T-helper 1 cell treated with Interleukin-12 subunit alpha and Interleukin-12 subunit beta and Interleukin-4 antibody, amounts not matched to agents 30 μg/mL and 1 μg/mL, for 36 hours (primary cell): Measurements from ENCODE around the gene MYL6B.
A peak's percentile ranks its signal among the peaks of the same experiment; 100 is the strongest.

Source experiments
- H3K27ac Mint-ChIP-seq: one replicate; pipeline ENCODE4 v1.8.0; 2021; ENCODE audit warnings: mild to moderate bottlenecking, mixed read lengths
- H3K27me3 Mint-ChIP-seq: one replicate; pipeline ENCODE4 v1.8.0; 2021; ENCODE audit warnings: low read depth, mixed read lengths
- H3K36me3 Mint-ChIP-seq: one replicate; pipeline ENCODE4 v1.8.0; 2021; ENCODE audit warnings: low read depth, mixed read lengths
- H3K4me1 Mint-ChIP-seq: one replicate; pipeline ENCODE4 v1.8.0; 2021; ENCODE audit warnings: low read depth, mixed read lengths
- H3K4me3 Mint-ChIP-seq: one replicate; pipeline ENCODE4 v1.8.0; 2021; ENCODE audit warnings: mild to moderate bottlenecking, moderate library complexity, mixed read lengths
- H3K9me3 Mint-ChIP-seq: one replicate; pipeline ENCODE4 v1.8.0; 2021; ENCODE audit warnings: mixed read lengths

Gene MYL6B

DNA sequence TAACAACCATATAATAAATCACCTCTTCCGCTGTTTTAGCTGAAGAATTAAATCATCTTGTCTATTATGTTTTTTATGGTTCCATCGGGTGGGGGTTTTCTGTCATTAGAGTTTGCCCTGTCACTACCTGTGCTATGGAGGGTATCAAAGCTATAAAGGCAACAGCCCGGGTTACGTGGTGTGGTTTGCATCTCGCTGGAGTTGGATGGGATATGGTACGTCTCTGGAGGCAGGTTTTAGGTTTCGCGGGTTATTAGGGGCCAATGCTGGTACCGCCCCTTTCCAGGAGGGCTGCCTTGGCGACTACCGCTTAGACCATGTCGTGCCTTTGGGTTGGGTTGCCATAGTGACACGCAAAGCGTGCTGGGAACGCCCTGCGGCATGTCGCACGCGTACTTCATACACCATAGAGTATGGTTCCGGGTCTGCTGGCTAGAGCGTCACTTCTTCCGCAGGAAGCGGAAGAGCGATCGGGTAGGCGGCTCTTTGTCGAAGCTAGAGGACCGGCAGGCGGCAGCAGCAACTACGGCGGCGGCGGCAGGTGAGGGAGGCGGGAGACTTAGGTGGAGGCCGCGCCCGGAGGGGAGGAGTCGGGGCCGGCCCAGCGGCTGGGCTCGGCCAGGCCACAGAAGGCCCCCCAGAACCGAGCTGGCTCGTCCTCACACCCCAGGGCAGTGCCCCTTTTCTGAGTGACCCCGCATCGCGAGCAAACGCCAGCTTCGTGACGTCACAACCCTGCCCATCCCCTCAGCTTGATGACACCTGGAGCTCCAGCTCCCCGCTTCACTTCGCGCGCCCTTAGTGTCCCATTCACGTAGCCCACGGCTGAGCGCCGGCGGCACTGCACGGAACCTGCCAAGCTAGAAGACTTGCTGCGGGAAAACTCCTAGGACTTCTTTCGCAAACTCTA, 34.4 kb upstream of the MYL6B start, which contains the start of gene ZC3H10:
Gene ZC3H10, plus strand, starts transcription at position 489 of the 910 bp plus-strand sequence. CDS start 2,297 bp downstream, outside the sequence.
- Mint-ChIP-seq H3K9me3 (no peaks in the 10 kb centered on the region), H3K27me3 (no peaks in the 10 kb centered on the region), H3K4me1 (peaks cover 30% of the 10 kb centered on the region), H3K27ac (peak within 1 kb of the TSS; percentile 99), H3K4me3 (peak within 1 kb of the TSS; percentile 99), H3K36me3 (peaks cover 34% of the 10 kb centered on the region)

DNA sequence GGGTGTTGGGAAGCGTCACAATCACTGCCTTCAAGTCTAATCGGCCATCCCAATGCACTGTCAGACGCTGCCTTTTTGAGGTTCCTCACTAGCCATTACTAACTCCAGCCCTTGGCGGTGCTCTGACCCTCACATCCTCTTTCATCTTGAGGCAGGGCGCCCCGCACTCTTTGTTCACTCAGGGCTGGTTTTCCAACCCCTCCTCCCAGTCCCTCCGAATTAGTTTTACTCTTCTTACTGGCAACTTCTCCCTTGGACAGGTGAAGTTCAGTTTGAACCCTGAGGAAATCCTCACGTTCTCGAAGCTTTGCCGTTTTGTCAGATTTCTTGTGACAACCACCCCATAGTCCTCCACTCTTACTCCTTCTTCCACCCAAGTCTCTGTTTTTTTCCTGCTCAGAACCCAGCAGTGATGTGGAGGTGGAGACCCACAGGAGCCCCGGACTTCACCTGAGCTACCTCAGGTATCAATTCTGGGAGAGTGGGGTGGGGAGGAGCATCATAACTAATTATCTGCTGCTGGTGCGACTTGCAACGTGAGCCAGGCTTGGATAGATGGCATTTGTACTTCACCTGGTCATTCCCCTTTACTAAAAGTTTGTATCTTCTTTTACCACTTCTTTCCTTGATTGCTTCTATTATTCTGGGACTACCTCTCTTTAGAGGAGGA, 33.6 kb upstream of the MYL6B start:
- H3K4me3 Mint-ChIP-seq: peak overlapping the region; percentile 99
- H3K36me3 Mint-ChIP-seq: peaks cover 26% of the 10 kb centered on the region
- H3K27me3 Mint-ChIP-seq: no peaks in the 10 kb centered on the region
- H3K9me3 Mint-ChIP-seq: no peaks in the 10 kb centered on the region
- peak overlapping the region; percentile 99 for H3K27ac Mint-ChIP-seq
- H3K4me1 Mint-ChIP-seq: peaks cover 30% of the 10 kb centered on the region

DNA sequence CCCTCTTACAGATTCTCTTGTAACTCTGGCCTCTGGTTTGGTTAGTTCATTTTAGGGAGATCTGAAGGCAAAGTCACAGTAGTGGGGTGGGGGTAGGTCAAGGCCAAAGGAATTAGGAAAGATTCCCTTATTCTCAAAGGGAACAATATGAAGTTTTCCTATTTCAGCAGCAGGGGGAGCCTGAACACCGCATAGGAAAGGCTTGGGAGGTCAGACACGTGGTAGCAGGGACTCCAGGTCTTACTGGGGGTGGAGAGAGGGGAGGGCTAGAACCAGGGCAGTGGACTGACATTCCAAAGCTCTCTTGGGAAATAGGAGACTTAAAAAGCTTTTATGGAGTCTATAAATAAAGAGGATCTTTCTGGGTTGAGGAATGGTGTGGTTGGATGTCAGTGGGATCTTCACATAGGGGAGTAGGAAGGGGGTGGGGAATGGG, 33.0 kb upstream of the MYL6B start:
- Mint-ChIP-seq H3K36me3 (peaks cover 20% of the 10 kb centered on the region), H3K4me3 (peak overlapping the region; percentile 99), H3K27me3 (no peaks in the 10 kb centered on the region), H3K4me1 (peaks cover 34% of the 10 kb centered on the region), H3K9me3 (no peaks in the 10 kb centered on the region), H3K27ac (peak overlapping the region; percentile 99)

DNA sequence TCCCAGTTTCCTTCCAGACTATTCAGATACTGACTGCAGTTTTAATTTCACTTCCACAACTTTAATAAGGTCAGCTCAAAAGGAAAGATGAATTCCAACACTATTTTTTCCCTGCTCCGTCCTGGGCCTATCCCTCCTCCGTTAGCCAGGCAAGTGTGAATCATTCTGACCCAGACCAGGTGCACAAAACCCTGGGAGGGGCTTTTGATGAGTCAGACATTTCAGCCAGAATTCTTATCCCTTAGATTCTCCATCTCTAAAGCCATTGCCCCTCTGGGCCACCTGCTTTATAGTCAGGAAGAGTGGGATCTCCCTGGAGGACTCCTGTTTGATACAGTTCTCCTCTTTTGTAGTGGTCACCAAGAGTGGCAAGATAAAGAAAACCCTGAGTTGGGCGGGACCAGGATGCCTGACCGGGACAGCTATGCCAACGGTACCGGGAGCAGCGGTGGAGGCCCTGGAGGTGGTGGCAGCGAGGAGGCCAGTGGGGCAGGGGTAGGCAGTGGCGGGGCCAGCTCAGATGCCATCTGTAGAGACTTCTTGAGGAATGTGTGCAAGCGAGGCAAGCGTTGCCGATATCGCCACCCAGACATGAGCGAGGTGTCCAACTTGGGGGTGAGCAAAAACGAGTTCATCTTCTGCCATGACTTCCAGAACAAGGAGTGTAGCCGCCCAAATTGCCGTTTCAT, 32.1 kb upstream of the MYL6B start:
- peaks cover 20% of the 10 kb centered on the region for H3K36me3 Mint-ChIP-seq
- no peak overlapping the region for H3K27ac Mint-ChIP-seq
- H3K4me3 Mint-ChIP-seq: no peak overlapping the region
- no peaks in the 10 kb centered on the region for H3K9me3 Mint-ChIP-seq
- H3K27me3 Mint-ChIP-seq: no peaks in the 10 kb centered on the region
- peaks cover 37% of the 10 kb centered on the region for H3K4me1 Mint-ChIP-seq

DNA sequence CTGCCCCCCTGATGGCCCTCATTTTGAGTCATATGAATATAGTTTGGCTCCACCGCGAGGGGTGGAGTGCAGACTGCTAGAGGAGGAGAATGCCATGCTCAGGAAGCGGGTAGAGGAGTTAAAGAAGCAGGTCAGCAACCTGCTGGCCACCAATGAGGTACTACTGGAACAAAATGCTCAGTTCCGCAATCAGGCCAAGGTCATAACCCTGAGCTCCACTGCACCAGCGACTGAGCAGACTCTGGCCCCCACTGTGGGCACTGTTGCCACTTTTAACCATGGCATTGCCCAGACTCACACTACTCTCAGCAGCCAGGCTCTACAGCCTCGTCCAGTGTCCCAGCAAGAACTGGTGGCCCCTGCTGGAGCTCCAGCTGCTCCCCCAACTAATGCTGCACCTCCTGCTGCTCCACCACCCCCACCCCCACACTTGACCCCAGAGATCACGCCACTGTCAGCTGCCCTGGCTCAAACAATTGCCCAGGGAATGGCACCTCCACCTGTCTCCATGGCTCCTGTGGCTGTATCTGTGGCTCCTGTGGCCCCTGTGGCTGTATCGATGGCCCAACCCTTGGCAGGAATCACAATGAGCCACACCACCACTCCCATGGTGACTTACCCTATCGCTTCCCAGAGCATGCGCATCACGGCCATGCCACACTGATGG, 31.1 kb upstream of the MYL6B start:
- Mint-ChIP-seq H3K4me3 (no peak overlapping the region), H3K36me3 (peaks cover 20% of the 10 kb centered on the region), H3K4me1 (peaks cover 38% of the 10 kb centered on the region), H3K27ac (no peak overlapping the region), H3K9me3 (no peaks in the 10 kb centered on the region), H3K27me3 (no peaks in the 10 kb centered on the region)

DNA sequence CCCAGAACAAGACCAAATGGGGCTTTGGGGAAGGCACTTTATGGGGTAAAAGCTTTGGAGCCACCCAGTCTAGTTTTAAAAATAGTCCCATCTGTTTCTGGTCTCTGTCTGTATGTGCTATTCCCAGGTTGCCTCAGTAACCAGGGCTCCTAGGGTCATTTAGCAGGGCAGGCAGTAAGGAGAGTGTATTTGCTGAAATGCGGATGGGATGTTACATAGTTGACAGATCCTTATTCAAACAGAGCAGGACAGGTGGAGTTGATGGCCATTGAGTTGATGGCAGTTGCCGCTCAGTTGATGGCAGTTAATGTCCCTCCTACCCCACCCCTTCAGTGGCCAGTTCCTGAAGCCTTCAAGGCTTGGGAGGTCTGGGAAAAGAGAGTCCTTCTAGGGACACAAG, 29.8 kb upstream of the MYL6B start:
- no peaks in the 10 kb centered on the region for H3K9me3 Mint-ChIP-seq
- no peak overlapping the region for H3K27ac Mint-ChIP-seq
- peaks cover 46% of the 10 kb centered on the region for H3K4me1 Mint-ChIP-seq
- no peak overlapping the region for H3K4me3 Mint-ChIP-seq
- no peaks in the 10 kb centered on the region for H3K27me3 Mint-ChIP-seq
- peaks cover 9% of the 10 kb centered on the region for H3K36me3 Mint-ChIP-seq

DNA sequence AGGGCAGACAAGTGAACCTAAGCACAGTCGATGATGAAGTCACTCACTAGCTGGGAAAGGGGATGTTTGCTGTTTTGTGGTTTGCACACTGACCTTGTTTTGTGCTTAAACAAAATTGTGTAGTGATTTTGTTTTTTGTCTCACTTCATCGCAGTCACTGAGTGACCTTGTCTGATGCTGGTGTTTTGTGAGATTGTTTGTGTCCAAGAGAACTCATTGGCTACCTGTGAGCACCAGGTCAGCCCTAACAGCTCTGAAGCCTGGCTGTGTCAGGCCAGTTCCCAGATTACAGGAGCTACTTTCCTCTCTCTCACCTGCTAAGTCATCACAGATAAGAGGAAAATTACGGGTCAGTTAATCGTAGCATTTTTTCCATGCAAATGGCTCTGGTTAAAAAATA, 28.3 kb upstream of the MYL6B start:
- peak overlapping the region; percentile 38 for H3K27ac Mint-ChIP-seq
- peaks cover 38% of the 10 kb centered on the region for H3K4me1 Mint-ChIP-seq
- H3K27me3 Mint-ChIP-seq: no peaks in the 10 kb centered on the region

DNA sequence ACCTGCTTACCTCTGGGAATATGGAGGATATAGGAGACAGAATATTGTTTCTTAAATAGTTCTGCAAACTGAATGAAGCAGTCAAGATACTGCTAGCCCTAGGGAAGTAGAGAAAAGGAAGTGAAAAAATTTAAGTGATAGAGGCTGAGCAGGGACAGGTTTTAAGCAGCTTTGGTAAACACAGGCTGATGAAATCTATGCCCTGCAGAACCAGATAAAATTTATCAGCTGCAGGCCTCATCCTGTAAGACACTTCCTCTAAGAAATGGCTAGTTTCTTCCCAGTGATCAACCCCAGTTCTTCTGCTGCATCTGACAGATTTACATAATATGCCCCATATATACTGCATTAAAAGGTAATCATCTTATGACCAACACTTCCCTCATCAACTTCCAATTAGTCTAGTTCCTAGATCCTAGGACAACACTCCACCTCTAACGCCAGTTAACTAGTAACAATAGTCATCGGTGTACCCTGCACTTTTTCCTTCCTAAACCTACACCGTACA, 25.6 kb upstream of the MYL6B start:
- Mint-ChIP-seq H3K27ac (peak overlapping the region; percentile 93), H3K4me3 (peak overlapping the region; percentile 96), H3K9me3 (peaks cover 6% of the 10 kb centered on the region), H3K36me3 (peaks cover 21% of the 10 kb centered on the region), H3K27me3 (no peaks in the 10 kb centered on the region), H3K4me1 (peaks cover 50% of the 10 kb centered on the region)

More for the DNA sequence above, 28.3 kb upstream of the MYL6B start:
- Mint-ChIP-seq H3K4me3 (no peak overlapping the region), H3K9me3 (no peaks in the 10 kb centered on the region), H3K36me3 (peaks cover 4% of the 10 kb centered on the region)

DNA sequence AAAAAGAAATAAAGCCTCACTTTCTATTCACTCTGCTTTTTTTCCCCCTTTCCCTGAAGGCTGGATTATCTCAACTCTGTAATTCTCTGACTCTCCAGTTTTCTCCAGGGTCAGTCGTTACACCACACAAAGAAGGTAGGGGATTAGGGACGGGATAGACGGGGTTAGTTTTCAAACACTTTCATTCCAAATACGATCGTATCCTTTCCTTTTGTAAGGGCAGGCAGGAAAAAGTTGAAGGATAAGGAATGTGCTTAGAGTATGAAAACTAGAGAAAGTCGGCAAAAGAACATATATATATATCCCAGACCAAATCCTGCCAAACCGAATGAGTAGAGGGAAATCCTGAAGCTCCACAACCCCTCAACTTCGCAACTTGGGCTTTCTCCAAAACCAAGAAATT, 24.9 kb upstream of the MYL6B start:
- Mint-ChIP-seq H3K4me3 (peak overlapping the region; percentile 96), H3K4me1 (peaks cover 56% of the 10 kb centered on the region), H3K9me3 (peaks cover 6% of the 10 kb centered on the region), H3K27me3 (no peaks in the 10 kb centered on the region), H3K36me3 (peaks cover 28% of the 10 kb centered on the region), H3K27ac (peak overlapping the region; percentile 93)

DNA sequence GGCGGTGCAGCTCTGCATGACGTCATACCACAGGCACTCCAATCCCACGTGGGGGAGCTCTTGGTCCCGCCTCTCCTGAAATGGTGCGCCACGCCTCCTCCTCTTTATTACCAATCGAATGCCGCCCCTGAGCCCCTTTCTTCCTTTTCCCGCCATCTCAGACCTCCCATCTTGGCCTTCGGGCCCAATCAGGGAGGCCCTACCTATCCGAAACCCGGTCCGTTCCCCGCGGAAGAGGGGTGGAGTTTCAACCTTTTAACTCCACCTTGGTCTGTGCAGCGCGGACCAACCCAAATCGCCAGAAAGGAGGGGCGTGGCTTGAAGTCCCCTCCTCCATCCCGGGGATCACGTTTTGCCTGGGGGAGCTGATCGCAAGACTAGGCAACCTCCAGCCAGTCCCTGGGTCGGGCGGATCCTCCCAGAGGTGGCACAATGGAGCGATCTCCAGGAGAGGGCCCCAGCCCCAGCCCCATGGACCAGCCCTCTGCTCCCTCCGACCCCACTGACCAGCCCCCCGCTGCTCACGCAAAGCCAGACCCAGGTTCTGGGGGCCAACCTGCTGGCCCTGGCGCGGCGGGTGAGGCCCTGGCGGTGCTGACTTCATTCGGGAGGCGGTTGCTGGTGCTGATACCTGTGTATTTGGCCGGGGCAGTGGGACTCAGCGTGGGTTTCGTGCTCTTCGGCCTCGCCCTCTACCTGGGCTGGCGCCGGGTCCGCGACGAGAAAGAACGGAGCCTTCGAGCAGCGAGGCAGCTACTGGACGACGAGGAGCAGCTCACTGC, 24.3 kb upstream of the MYL6B start, which contains the start of gene ESYT1:
Gene ESYT1, plus strand, starts transcription at position 380 of the 782 bp plus-strand sequence. Its CDS starts 53 bp downstream, at position 433.
- Mint-ChIP-seq H3K4me1 (peaks cover 57% of the 10 kb centered on the region), H3K36me3 (peaks cover 30% of the 10 kb centered on the region), H3K9me3 (peaks cover 6% of the 10 kb centered on the region), H3K27ac (peak within 1 kb of the TSS; percentile 93), H3K4me3 (peak within 1 kb of the TSS; percentile 96), H3K27me3 (no peaks in the 10 kb centered on the region)

DNA sequence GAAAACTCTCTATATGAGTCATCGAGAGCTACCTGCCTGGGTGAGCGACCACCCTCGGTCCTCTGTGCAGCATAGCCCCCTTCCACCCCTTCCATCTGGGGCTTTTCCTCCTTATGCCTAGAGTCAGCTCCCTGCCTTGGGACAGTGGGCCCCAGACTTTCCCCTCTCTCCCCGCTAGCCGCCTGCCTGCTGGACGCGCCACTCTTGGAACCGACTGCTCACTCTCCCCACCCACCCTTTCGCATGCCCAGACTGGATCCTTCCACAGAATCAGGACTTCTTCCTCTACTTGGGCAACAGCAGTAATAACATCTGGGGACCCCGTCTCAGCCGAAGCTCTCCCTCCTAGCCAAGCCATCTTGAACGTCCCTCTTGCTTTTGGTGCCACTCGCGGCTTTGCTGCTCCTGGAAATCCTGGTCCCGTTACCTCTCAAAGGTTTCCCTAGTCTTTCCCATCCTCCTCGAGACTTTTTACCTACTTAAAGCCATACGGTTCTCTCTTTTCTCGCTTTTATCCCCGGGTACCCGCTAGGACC, 23.6 kb upstream of the MYL6B start:
- Mint-ChIP-seq H3K36me3 (peaks cover 36% of the 10 kb centered on the region), H3K9me3 (peaks cover 6% of the 10 kb centered on the region), H3K27ac (peak overlapping the region; percentile 93), H3K4me3 (peak overlapping the region; percentile 96), H3K4me1 (peaks cover 55% of the 10 kb centered on the region), H3K27me3 (no peaks in the 10 kb centered on the region)

DNA sequence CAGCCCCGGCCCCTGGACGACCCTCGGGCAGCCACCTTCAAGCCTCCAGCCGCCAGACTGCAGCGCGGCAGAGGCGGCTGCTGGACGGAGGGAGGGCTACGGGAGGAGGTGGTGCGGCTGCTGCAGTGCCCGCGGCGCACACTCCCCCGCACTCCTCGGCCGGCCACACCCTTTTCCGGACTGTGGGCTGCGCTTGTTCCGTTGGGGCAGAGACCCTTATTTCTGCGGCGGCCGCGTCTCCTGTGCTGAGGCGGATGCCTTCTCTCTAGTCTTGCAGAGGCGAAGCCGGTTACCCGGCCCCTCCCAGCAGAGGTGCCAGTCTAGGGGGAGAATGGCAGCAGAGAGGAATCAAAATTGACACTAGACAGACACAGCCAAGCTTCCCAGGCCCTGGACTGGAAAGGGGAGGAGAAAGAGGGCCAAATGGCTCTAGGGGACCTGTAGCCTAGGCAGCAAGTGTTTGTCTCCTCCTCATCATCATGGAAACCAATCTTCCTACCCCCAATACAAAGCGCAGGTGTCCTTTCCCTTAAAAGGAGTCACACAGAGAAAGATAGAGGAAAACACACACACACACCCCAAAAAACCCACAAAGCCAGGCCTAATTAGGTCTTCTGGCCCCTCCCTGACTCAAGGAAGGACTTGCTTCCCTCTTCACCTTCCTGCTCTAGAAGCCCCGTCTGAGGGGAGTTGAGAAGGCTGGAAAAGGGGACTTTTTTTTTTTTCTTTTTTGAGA, 23.0 kb upstream of the MYL6B start:
- H3K27me3 Mint-ChIP-seq: no peaks in the 10 kb centered on the region
- peak overlapping the region; percentile 93 for H3K27ac Mint-ChIP-seq
- peaks cover 6% of the 10 kb centered on the region for H3K9me3 Mint-ChIP-seq
- H3K36me3 Mint-ChIP-seq: peaks cover 41% of the 10 kb centered on the region
- H3K4me3 Mint-ChIP-seq: peak overlapping the region; percentile 96
- H3K4me1 Mint-ChIP-seq: peaks cover 50% of the 10 kb centered on the region
